Measurements from ENCODE around the gene POM121L12.

The POM121L12 gene

GRCh38 chr7:53060066-53060465 lies 24.6 kb downstream of the POM121L12 start:
- no peak overlapping the region for H3K4me3 ChIP-seq (ENCODE audit: low read depth, low read length)
- no peak for TF ChIP-seq CTCF (IDR thresholded peaks at IDR 0.05; ENCODE audit: borderline replicate concordance, insufficient read depth, low read depth, low read length)

GRCh38 chr7:53062796-53063195 lies 27.4 kb downstream of the POM121L12 start:
- no peak for TF ChIP-seq CTCF (IDR thresholded peaks at IDR 0.05; ENCODE audit: borderline replicate concordance, insufficient read depth, low read depth, low read length)
- no peak overlapping the region for H3K4me3 ChIP-seq (ENCODE audit: low read depth, low read length)

GRCh38 chr7:53068673-53069072 lies 33.2 kb downstream of the POM121L12 start:
- no peak for TF ChIP-seq CTCF (IDR thresholded peaks at IDR 0.05; ENCODE audit: borderline replicate concordance, insufficient read depth, low read depth, low read length)
- no peak overlapping the region for H3K4me3 ChIP-seq (ENCODE audit: low read depth, low read length)

DNA sequence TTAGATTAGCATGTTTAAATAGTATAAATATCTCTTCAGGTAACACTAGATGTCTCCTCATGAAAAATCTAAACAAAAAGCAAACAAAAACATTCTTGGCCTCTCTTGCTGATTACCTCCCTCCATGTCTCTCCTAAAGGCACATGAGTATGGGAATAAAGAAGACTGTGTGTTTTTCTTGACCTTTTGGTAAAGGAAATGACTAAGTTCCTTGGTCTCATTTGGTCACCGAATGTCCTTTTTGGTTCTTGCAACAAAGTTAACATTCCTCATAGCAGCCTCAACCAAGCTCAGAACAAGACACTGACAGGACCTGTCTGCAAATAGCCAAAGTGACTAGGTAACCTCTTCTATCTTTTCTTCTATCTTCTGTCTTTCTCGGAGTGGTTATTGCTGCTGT lies 35.5 kb downstream of the POM121L12 start:
- TF ChIP-seq CTCF (IDR thresholded peaks at IDR 0.05; ENCODE audit: borderline replicate concordance, insufficient read depth, low read depth, low read length): no peak
- no peak overlapping the region for H3K4me3 ChIP-seq (ENCODE audit: low read depth, low read length)

Measured in GM12875 (cell line).